Measurements from ENCODE around the gene DENND2C.

DNA sequence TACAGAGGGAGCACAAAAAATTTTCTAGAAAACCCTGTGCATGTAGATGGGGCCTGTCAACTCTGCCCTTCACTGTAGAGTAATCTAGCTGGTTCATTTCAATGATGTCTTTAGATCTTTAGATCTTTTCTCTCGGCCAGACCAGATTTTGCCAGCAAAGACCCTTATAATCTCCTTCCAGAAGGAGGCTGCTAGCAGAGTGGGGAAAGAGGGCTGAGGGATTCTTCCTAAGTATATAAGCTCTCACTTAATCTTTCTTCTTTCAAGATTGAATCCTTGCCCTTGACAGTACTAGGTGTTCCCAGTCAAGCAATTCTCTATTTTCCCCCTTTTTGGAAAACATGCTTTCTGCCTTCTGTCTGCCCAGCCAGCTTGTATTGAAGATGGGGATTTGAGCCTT lies 122.8 kb downstream of the DENND2C start:
- TF ChIP-seq, protein P1, sequence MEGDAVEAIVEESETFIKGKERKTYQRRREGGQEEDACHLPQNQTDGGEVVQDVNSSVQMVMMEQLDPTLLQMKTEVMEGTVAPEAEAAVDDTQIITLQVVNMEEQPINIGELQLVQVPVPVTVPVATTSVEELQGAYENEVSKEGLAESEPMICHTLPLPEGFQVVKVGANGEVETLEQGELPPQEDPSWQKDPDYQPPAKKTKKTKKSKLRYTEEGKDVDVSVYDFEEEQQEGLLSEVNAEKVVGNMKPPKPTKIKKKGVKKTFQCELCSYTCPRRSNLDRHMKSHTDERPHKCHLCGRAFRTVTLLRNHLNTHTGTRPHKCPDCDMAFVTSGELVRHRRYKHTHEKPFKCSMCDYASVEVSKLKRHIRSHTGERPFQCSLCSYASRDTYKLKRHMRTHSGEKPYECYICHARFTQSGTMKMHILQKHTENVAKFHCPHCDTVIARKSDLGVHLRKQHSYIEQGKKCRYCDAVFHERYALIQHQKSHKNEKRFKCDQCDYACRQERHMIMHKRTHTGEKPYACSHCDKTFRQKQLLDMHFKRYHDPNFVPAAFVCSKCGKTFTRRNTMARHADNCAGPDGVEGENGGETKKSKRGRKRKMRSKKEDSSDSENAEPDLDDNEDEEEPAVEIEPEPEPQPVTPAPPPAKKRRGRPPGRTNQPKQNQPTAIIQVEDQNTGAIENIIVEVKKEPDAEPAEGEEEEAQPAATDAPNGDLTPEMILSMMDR (IDR thresholded peaks at IDR 0.05; ENCODE audit: low read length): no peak
- TF ChIP-seq EZH2 (optimal IDR thresholded peaks at IDR 0.05; ENCODE audit: low read depth, low read length) (no peak), EZH2phosphoT487 (IDR thresholded peaks at IDR 0.05; ENCODE audit: low read length) (no peak)

All from MM.1S (cell line).